ENCODE results near the gene TRIM54. TPM values are rescaled to one million over a fixed set of nuclear protein-coding genes. Genes with fewer than 3 reads are reported as not detected.

Gene TRIM54
- total RNA-seq, 1 experiment from 2014 or later = 2.0 TPM

DNA sequence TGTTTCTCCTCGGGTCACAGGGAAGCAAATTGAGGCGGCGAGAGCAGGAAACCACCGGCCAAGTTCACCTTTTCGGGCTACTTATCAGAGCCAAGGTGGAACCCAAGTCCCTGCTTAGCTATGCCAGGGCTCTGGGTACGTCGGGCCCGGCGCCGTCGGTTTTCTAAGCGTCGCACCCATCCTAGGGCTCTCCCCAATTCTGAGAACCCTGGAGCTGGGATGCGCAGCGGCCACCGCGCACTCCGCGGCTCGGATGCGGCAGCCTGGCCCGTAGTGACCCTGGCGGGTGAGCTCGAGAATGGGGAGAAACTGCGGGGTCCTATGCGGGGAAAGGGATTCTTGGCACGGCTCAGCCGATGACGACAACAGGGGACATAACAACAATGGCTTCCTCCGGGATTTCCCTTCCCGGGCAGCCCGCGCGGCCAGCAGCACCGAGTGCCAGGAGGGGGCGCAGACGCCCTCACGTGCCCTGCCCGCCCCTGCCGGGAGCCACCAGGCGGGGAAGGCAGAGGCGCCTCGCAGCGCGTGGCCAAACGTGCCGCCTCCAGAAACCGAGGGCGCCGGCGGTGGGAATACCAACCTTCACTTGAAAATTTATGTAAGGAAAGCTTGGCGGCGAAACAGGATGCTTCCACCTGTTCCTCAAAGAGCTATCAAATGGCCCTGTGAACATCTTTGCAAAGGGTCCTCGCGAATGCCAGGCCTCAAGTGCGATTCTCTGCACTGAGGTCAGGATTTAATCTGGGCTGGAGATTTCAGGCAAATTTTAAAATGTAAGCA is 17.3 kb upstream of the TRIM54 start:
- intact Hi-C loops (cut with micrococcal nuclease) = loop anchor here (5.0 kb wide), 2 partner anchors 37 to 57 kb away; partner anchors contain the start of gene MPV17
- TF ChIP-seq SRF (IDR thresholded peaks at IDR 0.05; ENCODE audit: low read depth) (no peak), CBX3 (IDR thresholded peaks at IDR 0.05; ENCODE audit: low read depth) (peak; percentile 95), JUND (IDR thresholded peaks at IDR 0.05) (no peak), POLR2A (IDR thresholded peaks at IDR 0.05; ENCODE audit: borderline replicate concordance, extremely low read depth, insufficient read depth, insufficient read length) (no peak), SIN3A (IDR thresholded peaks at IDR 0.05; ENCODE audit: low read depth) (no peak), RAD21 (IDR thresholded peaks at IDR 0.05; ENCODE audit: low read depth) (no peak; the same call in 1 of the 2 replicates), ELF1 (IDR thresholded peaks at IDR 0.05; ENCODE audit: borderline replicate concordance, low read depth) (no peak), EZH2phosphoT487 (IDR thresholded peaks at IDR 0.05; ENCODE audit: borderline replicate concordance) (no peak), ZFX (IDR thresholded peaks at IDR 0.05) (peak; percentile 40; the same call in 1 of the 2 replicates), YY1 (IDR thresholded peaks at IDR 0.05; ENCODE audit: extremely low read depth, insufficient replicate concordance, low read depth, low read length) (peak; percentile 85), TCF7L2 (IDR thresholded peaks at IDR 0.05; ENCODE audit: borderline replicate concordance, extremely low read depth, insufficient read depth, insufficient read length) (peak; percentile 11), CEBPB (IDR thresholded peaks at IDR 0.05; ENCODE audit: low read depth) (no peak), FOSL1 (IDR thresholded peaks at IDR 0.05; ENCODE audit: low read depth) (no peak), EZH2 (IDR thresholded peaks at IDR 0.05) (no peak), SP1 (IDR thresholded peaks at IDR 0.05; ENCODE audit: low read depth) (no peak)
- TF ChIP-seq, protein P1, sequence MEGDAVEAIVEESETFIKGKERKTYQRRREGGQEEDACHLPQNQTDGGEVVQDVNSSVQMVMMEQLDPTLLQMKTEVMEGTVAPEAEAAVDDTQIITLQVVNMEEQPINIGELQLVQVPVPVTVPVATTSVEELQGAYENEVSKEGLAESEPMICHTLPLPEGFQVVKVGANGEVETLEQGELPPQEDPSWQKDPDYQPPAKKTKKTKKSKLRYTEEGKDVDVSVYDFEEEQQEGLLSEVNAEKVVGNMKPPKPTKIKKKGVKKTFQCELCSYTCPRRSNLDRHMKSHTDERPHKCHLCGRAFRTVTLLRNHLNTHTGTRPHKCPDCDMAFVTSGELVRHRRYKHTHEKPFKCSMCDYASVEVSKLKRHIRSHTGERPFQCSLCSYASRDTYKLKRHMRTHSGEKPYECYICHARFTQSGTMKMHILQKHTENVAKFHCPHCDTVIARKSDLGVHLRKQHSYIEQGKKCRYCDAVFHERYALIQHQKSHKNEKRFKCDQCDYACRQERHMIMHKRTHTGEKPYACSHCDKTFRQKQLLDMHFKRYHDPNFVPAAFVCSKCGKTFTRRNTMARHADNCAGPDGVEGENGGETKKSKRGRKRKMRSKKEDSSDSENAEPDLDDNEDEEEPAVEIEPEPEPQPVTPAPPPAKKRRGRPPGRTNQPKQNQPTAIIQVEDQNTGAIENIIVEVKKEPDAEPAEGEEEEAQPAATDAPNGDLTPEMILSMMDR (IDR thresholded peaks at IDR 0.05 in 2 of 3, conservative IDR thresholded peaks at IDR 0.05 in 1 of 3; ENCODE audit: borderline replicate concordance in 1 of 3, insufficient read depth in 1 of 3, low read depth in 2 of 3, low read length in 2 of 3) = peak; percentile 68 to 72 (median 70); a peak in 5 of 6 replicates
- TF ChIP-seq, protein P2, sequence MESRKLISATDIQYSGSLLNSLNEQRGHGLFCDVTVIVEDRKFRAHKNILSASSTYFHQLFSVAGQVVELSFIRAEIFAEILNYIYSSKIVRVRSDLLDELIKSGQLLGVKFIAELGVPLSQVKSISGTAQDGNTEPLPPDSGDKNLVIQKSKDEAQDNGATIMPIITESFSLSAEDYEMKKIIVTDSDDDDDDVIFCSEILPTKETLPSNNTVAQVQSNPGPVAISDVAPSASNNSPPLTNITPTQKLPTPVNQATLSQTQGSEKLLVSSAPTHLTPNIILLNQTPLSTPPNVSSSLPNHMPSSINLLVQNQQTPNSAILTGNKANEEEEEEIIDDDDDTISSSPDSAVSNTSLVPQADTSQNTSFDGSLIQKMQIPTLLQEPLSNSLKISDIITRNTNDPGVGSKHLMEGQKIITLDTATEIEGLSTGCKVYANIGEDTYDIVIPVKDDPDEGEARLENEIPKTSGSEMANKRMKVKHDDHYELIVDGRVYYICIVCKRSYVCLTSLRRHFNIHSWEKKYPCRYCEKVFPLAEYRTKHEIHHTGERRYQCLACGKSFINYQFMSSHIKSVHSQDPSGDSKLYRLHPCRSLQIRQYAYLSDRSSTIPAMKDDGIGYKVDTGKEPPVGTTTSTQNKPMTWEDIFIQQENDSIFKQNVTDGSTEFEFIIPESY (IDR thresholded peaks at IDR 0.05; ENCODE audit: extremely low read depth, insufficient replicate concordance, low read length) = peak; percentile 46
- TF ChIP-seq, protein P3, sequence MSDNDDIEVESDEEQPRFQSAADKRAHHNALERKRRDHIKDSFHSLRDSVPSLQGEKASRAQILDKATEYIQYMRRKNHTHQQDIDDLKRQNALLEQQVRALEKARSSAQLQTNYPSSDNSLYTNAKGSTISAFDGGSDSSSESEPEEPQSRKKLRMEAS (IDR thresholded peaks at IDR 0.05) = peak; percentile 100

More for the DNA sequence above, 17.3 kb upstream of the TRIM54 start:
- H3K4me1 ChIP-seq (ENCODE audit: control insufficient read depth in 1 of 2, insufficient read depth in 2 of 2, low read length in 2 of 2) = peaks cover 19 to 37% of the 10 kb centered on the region in 2 experiments
- H3K36me3 ChIP-seq (ENCODE audit: control insufficient read depth in 1 of 2, insufficient read depth in 2 of 2, low read length in 2 of 2) = no peaks in the 10 kb centered on the region
- RAD21 ChIA-PET (ENCODE audit: low non-redundant PET in 1 of 2, low total read pairs in 2 of 2, uncharacterized antibody in 2 of 2, unreplicated experiment in 2 of 2) = interaction anchor here in 1 of 2 experiments (0.9 kb wide), 1 partner anchor 15 kb away, joined by 3 read pairs; no protein-coding TSS in a partner anchor
- H3K9me2 ChIP-seq (ENCODE audit: insufficient read depth) = no peaks in the 10 kb centered on the region
- peaks cover 8% of the 10 kb centered on the region; the same call in 1 of the 2 replicates for H3K79me2 ChIP-seq (ENCODE audit: insufficient read depth, low read length)
- H3K4me3 ChIP-seq (replicated peaks in 1 of 2; ENCODE audit: low read depth in 1 of 2, low read length in 2 of 2) = peak overlapping the region; percentile 52 to 84
- TSS peak; percentile 34 for BruUV-seq (replicated peaks)
- no peaks in the 10 kb centered on the region for H4K20me1 ChIP-seq (ENCODE audit: insufficient read depth)
- H3K27ac ChIP-seq (ENCODE audit: low read depth, low read length) = peak overlapping the region; percentile 45; the same call in 1 of the 2 replicates
- peak overlapping the region; percentile 63 for H3K9ac ChIP-seq (ENCODE audit: low read length)
- ATAC-seq (peak; percentile 69), DNase-seq (ENCODE audit: low read depth, low spot score) (peak; percentile 54)
- CTCF ChIA-PET = interaction anchor here (0.7 to 4.0 kb wide), 7 partner anchors 11 to 178 kb away, joined by 3 to 22 read pairs (median 5); partner anchors contain the start of genes DNAJC5G and KHK
- POLR2A ChIA-PET = interaction anchor here (0.7 to 1.7 kb wide), 5 partner anchors 14 to 184 kb away, joined by 3 to 4 read pairs (median 3); partner anchors contain the start of gene PREB
- no peaks in the 10 kb centered on the region for H3K9me3 ChIP-seq (ENCODE audit: control insufficient read depth in 1 of 2, insufficient read depth in 1 of 2, low read depth in 1 of 2, low read length in 2 of 2)
- peaks cover 13% of the 10 kb centered on the region; the same call in 1 of the 2 replicates for H3K27me3 ChIP-seq (ENCODE audit: insufficient read depth, low read length)
- H3K4me2 ChIP-seq (ENCODE audit: low read length) = peak overlapping the region; percentile 99
- peak overlapping the region; percentile 77 for H2AFZ ChIP-seq (ENCODE audit: low read depth, low read length, poor library complexity, severe bottlenecking)

All from HCT116 (cell line).